ENCODE results near the gene ZBTB21.
"Not testable (repeated sequence)": the region's sequence is repeated elsewhere in the genome, so short reads cannot be mapped to it uniquely, and the experiment has no call there.

The ZBTB21 gene

DNA sequence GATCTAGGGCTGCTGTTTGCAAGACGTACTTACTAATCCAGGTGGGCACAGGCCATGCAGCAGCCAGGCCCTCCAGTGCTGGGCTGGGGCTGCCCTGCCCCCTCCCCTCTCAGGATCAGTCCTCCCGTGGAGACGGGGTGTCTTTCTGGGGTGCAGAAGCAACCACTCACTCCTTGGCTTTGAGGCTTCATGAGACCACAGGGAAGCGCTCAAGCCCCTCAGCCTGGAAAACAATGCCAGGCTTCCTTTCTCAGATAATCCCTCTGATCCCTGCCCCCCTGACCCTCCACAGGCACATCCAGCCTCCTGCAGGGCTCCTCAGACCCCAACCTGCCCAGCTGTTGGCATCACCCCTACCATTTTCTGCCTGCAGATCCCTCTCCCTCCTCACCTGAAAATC is 42.5 kb downstream of the ZBTB21 start:
- DNase-seq (ENCODE audit: low read depth) = no peak

DNA sequence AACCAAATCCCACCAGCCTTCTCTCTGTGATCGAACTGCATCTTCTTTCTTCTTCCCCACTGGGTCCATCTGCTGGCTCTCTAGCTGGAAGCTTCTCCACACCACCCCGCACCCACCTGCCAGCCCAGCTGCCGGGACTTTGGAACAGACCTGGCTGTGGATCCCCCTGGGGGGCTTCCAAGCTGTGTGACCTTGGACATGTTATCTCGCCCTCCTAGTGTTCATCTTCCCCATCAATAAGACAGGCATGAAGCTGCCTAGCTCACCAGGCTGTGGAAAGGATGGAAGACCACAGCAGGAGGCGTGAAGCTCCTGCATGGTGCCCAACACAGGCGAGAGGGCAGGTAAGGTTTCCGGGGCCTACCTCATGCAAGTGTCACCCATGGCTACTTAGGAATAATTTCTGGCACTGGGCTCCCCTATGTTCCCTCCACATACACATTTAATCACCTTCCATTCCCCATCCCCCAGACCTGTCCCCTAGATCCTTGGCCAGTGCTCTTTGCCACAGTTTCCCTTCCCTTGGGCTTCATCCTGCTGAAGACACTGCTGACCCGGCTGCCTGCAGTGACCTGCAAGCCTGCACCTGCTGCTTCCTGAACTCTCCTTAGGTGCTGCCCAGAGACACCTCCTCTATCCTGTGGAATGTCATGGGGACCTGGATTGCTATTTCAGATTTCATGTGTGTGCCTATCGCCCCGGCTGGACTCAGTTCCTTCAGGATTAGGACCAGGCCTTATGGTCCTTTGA is 43.1 kb downstream of the ZBTB21 start:
- DNase-seq (ENCODE audit: low read depth) = no peak

DNA sequence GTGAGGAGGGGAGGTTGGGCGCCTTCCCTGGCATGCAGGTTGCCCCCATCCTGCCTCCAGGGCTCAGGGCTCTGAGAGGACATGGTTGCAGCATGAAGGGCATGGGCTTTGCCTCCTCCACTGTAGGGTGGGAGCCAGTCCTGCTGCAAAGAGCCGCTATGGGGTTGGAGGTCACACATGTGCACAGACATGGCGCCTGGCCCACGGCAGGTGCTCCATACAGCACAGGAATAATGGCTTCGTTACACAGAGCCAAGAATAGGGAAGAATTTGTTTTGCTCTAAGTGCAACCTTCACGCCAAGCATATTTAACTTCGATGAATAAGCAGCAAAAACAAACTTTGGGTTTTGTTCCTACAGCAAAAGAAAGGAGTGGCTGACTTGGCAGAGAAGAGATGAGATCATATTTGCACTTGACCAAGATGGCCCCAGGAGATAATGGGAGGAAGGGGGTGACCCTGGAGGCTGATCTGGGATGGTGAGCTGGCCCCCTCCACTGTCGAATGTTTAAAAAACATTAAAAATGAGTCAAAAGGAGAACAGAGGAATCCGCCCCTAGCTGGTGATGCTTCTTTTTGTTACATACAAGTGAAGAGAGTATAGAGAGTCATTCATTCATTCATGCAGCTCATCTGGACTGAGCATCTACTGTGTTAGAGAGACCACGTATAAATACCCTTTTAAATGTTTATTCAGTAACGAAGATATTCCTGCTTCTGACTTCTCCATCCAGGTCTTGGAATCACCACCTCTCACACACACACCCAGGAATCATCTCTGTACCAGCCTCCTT is 43.9 kb downstream of the ZBTB21 start:
- DNase-seq (ENCODE audit: low read depth) = no peak

DNA sequence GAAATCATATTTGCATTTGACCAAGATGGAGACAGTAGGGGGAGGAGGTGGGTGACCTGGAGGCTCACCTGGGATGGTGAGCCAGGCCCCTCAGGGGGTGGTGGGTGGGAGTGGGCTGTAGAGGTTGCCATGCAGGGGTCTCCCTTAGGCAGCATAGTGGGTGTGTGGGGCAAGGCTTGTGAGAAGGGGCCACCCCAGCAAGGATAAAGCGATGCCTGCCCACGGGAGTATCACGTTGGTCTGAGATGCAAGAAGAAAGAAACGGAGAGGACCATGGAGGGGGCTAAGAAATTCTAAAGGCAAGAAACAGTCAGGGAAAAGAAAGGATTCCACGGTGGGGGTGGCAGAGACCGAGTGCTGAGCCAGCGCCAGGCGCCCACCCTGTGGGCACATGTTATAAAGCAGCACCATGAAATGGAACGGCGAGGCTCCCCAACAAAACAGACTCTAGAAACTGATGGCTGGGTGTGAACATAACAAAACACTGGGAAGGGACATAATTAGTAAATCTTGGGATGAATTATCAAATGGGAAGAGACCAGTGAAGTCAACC is 44.6 kb downstream of the ZBTB21 start:
- no peak for DNase-seq (ENCODE audit: low read depth)

DNA sequence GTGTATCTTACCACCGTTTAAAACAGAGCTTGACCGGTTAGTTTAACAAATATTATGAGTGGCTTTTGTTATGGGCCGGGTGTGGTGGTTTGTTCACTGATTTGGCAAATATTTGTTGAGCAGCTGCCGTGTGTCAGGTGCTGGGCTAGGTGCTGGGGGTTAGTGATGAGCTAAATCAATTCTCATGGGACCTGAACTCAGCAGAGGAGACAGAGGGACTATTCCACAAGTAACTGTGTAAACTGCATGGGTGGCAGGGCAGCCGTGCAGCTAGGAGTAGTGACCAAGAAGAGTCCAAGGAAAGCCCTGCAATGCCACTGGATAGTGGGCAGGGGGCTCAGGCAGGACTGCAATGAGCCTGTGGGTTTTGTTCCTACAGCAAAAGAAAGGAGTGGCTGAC is 45.1 kb downstream of the ZBTB21 start:
- no peak for DNase-seq (ENCODE audit: low read depth)

DNA sequence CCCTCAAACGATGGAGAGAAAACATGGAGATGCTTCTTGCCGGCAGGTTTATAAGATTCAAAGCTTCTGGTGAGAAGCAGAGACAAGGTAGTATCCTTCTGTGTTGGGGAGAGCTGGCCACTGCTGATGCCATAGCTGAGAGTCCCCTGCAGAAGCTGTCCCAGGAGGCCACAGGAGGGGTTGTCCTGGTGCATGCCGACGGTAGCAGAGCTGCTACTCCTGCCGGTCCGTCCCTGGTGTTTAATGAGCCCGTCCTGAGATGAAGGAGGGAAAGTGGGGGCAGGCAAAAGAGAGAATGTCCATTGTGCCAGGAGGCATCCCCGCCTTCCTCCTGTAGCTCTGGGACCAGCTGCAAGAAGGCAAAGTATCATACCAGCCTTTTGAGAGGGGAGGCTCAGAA is 46.0 kb downstream of the ZBTB21 start:
- no peak for DNase-seq (ENCODE audit: low read depth)

DNA sequence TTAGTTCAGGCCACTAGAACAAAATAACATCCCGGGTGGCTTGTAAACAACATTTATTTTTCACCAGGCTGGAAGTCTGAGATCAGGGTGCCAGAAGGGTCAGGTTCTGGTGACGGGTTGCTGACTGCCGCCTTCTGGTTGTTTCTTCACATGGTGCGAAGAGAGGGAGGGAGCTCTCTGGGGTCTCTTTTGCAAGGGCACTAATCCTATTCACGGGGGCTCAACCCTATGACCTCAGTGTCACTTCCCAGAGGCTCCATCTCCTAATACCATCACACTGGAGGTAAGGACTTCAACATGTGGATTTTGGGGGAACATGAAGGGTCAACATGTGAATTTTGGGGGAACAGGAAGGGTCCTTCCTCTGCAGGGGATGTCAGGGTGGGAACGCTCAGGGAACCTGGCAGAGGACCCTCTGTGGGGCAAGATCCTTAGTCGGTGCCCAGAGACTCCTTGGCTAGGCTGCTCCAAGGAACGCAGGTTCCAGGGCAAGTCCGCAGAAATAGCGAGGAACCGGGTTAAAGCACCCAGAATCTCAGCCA is 47.7 kb downstream of the ZBTB21 start:
- no peak for DNase-seq (ENCODE audit: low read depth)

DNA sequence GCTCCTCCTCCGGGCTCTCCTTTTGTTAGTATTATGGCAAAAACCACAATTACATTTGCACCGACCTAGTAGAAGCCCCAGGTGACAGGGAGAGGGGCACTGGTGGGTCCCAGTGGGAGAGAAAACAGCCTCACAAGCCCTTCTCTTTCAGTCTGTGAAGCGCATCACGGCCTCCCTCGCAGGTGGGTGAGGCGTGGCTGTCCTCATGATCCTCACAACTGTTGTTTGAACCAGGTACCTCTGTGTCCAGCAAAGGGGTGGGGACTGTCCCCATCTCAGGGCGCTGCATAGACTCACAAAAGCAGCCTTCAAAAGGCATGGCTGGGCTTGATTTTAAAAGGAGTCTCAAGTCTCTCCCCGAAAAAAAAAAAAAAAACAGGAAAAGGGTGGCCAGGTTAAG is 48.4 kb downstream of the ZBTB21 start:
- no peak for DNase-seq (ENCODE audit: low read depth)

DNA sequence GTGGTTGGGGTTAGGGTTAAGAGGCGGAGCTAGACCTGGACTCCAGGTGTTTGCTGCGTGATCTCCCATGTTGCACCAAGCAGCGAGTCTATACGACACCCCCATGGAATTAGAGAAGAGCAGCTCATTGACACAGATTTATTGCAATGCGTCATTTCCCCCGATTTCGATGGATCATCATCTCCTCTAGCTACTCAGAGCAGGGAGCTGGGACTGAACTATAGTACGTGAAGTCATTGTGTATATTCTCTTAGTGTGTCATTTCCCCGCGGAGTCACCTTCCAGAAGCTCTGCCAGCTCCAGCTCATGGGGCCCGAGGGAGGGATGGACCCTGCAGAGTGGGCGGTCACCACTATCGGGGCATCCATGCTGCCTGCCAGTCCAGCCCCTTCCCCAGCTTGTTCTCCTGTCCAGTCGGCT is 48.9 kb downstream of the ZBTB21 start:
- peak; percentile 50 for DNase-seq (ENCODE audit: low read depth)

DNA sequence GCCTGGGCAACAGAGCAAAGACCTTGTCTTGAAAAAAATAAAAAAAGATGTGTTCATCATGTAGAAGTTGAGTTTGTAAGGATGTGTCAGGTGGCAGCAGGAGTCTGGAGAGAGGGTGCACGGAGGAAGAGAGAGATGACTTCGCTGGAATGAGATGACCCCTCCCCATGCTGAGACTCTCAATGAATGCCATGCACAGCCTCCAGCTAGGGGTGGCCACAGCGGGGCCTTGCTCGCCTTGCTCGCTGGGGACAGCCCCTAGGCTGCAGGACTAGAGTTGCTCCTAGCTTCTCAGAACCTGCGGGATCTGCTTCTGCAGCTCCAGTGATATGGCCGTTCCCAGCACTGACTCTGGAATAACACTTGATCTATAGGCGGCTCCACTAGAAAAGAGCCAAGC is 49.8 kb downstream of the ZBTB21 start:
- DNase-seq (ENCODE audit: low read depth) = no peak

DNA sequence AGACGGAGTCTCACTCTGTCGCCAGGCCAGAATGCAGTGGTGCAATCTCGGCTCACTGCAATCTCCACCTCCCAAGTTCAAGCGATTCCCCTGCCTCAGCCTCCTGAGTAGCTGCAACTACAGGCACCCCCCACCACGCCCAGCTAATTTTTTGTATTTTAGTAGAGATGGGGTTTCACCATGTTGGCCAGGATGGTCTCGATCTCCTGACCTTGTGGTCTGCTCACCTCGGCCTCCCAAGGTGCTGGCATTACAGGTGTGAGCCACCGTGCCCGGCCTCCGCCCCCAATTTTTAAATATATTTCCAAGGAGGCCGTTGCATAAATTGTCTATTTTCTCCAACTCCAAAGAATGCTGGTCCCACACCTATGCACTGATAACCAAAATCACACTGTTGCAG is 50.5 kb downstream of the ZBTB21 start:
- not testable (repeated sequence) for DNase-seq (ENCODE audit: low read depth)

DNA sequence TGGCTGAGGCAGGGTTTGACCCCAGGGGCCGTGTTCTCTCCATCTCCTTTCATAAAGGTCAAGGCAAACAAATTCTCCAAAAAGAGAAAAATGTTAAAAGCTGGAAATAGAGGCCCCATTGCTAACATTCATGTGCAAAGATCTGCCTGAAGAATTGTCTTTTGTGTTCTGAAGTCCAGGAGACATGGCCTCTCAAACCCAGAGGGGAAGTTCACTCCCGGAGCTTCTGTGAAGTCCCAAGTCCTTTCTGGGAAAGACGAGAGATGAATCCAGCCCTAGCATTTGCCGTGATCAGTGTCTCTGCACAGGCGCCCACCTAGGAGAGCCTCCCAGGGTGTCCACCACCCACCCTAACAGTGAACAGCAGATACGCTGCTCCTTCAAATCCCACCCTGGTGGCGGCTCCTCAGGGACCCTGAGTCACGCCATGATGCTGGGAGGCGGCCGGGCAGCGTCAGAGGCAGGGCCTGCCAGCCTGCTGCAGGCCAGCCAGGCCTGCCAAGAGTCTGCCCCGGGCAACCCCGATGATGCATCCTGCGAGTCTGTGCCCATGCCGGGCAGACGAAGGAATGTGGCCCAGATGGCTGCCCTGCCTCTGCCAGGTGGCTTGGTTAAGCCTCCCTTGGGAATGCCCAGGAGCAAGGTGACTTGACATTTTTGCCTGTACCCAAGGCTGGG is 51.1 kb downstream of the ZBTB21 start:
- DNase-seq (ENCODE audit: low read depth) = no peak

DNA sequence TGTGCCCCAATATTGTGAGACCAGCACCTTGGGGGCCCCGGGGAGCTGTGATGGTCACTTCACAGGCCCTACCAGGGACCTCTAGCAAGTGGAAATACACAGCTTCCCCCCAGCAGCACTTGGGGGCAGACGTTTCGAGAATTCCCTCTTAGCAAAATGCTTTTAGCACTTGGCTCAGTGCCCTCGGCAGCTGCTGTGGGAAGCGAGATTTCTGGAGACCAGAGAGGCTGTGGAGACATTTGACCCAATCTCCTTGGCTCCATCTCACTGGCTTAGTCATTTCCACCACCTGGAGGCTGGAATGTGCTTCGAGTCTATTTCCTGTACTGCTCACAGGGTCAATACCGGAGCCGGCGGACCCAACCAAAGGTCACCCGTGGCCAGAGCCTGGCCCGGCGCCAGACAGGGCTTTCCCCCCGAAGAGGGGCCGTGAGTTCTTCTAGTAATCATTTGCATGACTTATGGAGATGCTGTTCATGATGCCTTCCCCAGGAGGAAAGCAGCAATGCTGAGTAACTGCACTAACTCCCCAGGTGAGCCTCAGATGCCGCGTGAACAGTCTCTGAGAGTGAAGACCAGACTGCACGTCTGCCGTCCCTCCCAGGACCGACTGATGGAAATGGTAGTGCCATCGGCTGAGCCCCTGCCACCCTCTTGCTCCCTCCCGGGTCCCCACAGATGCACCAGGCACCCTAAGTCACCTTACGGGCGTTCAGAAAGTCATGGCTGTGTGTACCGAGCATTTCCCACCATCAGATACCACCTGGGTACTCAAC is 52.0 kb downstream of the ZBTB21 start:
- DNase-seq (ENCODE audit: low read depth) = peak; percentile 78

DNA sequence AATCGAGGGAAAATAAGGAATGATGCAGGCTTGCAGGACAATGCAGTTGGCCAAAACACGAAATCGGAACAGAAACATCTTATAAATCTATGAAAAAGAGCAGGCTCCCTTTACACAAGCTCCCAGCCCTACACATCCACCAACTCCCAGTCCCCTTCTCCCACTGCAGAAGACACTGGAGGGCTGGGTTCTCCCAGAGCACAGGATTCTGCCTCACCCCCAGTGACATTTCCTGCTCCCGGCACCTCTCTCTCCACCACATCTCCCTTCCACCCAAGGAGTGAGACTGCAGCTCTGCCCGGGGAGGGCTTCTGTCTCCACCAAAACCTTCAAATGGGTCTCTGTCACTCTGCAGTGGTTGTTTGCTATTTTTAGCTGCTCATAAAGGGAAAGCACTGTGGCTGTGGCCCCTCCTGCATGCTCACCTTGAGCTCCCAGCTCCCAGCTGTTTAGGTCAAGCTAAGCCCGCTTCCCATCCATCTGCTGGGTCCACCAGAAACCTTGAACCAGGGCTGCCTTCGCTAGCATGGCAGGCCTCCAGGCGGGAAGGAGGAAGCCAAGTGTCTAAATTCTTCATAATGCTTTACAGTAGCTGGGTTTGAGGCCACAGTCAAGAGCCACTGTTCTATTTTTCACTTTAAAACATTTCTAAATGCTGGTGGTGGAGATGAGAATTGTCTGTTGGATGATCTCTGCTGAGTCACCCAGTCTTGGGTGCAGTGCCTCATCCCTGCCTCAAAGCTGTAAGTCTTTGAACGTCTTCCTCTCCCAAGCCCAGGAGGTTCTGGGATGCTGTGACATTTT is 53.0 kb downstream of the ZBTB21 start:
- no peak for DNase-seq (ENCODE audit: low read depth)

DNA sequence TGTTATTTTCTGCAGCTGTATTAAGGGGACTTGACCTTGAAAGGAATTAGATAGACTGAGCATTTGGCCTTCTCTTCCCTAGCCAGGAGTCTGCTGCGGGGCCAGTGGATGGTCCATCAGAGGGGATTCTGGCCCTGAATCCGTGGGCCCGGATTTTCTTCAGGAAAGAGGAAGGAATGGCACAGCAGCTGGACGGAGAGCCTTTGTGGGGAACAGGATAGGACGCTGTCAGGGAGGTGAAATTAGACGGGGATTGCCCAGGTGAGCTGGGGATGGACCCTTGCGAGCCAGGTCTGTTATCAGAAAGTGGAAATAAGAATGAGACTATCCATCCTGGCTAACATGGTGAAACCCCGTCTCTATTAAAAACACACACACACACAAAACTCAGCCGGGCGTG is 54.6 kb downstream of the ZBTB21 start:
- no peak for DNase-seq (ENCODE audit: low read depth)

DNA sequence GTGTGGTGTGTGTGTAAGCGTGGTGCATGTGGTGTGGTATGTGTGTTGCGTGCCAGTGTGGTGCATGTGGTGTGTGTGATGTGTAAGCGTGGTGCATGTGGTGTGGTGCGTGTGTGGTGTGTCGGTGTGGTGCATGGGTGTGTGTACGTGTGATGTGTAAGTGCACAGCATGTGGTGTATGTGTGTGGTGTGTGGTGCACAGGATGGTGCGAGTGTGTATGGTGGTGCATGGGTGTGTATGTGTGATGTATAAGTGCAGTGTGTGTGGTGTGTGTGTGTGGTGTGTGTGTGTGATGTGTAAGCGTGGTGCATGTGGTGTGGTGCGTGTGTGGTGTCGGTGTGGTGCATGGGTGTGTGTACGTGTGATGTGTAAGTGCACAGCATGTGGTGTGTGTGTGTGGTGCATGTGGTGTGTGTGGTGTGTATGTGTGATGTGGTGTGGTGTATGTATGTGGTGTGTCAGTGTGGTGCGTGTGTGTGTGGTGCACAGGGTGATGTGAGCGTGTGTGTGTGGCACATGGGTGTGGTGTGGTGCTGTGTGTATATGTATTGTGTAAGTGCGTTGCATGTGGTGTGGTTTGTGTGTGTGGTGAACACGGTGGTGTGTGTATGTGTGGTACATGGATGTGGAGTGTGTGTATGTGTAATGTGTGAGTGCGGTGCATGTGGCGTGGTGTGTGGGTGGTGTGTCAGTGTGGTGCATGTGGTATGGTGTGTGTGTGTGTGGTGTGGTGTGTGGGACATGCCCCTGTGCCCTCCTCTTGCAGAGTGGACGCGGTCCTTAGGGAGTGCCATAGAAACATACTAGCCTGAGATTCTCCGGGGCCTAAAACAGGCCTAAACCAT is 55.3 kb downstream of the ZBTB21 start:
- no peak for DNase-seq (ENCODE audit: low read depth)

DNA sequence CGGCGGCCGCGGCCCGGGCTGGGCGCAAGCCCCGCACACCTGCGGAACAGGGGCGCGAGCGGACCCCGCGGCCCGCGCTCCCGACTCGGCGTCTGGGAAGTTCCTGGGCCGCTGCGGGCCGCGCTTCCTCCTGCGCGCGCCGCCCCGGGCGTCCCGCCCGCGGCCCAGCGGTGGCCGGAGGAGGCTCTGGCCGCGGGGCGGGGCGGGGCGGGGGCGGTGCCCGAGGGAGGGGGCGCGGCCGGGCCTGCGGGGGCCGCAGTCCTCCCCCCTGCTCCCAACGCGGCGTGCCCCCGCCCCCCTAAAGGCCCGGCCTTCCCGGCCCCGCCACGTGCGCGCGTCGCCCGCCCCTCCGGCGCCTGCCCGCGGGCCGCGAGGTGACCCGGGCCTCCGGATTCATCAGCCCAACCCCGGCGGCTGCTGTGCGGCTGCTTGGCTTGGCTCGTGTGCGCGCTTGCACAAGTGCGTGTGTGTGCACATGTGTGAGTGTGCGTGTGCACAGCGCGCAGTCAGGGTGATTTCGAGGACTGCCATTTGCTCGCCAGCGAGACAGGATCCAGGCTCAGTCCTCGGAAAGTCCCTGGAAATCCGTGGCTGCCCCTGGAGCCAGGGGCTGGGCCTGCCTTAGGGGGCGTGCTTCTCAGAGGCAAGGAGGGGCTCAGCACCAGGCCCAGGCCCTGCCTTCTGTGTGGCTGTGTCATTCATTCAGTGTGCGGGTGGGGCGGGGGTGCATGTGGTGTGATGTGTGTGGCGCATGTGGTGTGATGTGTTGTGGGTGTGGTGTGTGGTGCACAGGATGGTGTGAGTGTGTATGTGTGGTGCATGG is 56.1 kb downstream of the ZBTB21 start, which contains the start of gene C2CD2:
Gene C2CD2, minus strand, starts transcription at position 188 of the 823 bp plus-strand sequence. CDS start 370 bp downstream, outside the sequence.
- no peak for DNase-seq (ENCODE audit: low read depth)

DNA sequence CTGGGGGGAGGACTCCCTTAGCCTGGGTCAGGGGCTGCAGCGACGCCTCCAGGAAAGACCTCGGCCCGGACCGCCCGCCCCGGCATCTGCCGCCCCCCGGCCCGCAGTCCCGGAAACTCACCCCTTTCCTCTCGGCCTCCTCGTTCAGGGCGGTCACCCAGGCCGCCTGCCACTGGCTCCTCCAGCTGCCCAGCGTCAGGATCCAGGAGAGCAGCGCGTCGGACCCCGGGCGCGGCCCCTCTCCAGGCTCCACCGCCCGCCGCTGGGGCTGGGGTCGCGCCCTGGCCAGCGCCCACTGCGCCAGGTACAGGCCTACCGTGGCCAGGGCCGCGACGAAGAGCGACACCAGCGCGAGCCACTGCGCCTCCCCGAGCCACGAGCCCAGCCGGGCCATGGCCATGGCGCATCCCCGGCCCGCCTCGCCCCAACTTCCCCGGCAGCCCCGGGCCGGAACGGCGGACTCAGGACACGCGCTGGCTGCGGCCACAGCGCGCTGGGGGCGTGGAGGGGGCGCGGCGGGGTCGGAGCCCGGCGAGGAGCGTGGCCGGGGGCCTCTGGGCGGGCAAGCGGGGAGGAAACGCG is 56.8 kb downstream of the ZBTB21 start:
- DNase-seq (ENCODE audit: low read depth) = no peak

Data from HS-5 (cell line).